ENCODE data around the gene CD4.

The CD4 gene

GRCh38 chr12:6816598-6816997 lies 27.3 kb downstream of the CD4 start:
- no peak for DNase-seq (ENCODE audit: low read depth)

GRCh38 chr12:6817098-6817497 lies 27.8 kb downstream of the CD4 start:
- no peak for DNase-seq (ENCODE audit: low read depth)

- no peak for DNase-seq (ENCODE audit: low read depth)
Observed at GRCh38 chr12:6817662-6818157, 28.4 kb downstream of the CD4 start.

GRCh38 chr12:6818222-6818621 lies 28.9 kb downstream of the CD4 start:
- DNase-seq (ENCODE audit: low read depth): no peak

- no peak for DNase-seq (ENCODE audit: low read depth)
Observed at GRCh38 chr12:6818645-6819044, 29.3 kb downstream of the CD4 start.

GRCh38 chr12:6819106-6820030 lies 30.0 kb downstream of the CD4 start:
- DNase-seq (ENCODE audit: low read depth): no peak

GRCh38 chr12:6820166-6820565 lies 30.8 kb downstream of the CD4 start:
- no peak for DNase-seq (ENCODE audit: low read depth)

- no peak for DNase-seq (ENCODE audit: low read depth)
Observed at GRCh38 chr12:6821591-6822425, 32.5 kb downstream of the CD4 start, which contains the start of gene GPR162. Gene GPR162, plus strand, starts transcription at chr12:6821821. Its CDS starts 2,078 bp downstream, at chr12:6823899.

GRCh38 chr12:6822426-6823135 lies 33.3 kb downstream of the CD4 start:
- DNase-seq (ENCODE audit: low read depth): no peak

GRCh38 chr12:6823182-6824084 lies 34.1 kb downstream of the CD4 start:
- DNase-seq (ENCODE audit: low read depth): no peak

GRCh38 chr12:6824085-6824775 lies 34.9 kb downstream of the CD4 start:
- no peak for DNase-seq (ENCODE audit: low read depth)

- DNase-seq (ENCODE audit: low read depth): no peak
Observed at GRCh38 chr12:6824901-6825381, 35.6 kb downstream of the CD4 start.

GRCh38 chr12:6825398-6826124 lies 36.2 kb downstream of the CD4 start:
- peak; percentile 73 for DNase-seq (ENCODE audit: low read depth)

- no peak for DNase-seq (ENCODE audit: low read depth)
Observed at GRCh38 chr12:6826125-6826733, 36.9 kb downstream of the CD4 start.

- no peak for DNase-seq (ENCODE audit: low read depth)
Observed at GRCh38 chr12:6826734-6827436, 37.6 kb downstream of the CD4 start.

GRCh38 chr12:6827437-6827911 lies 38.1 kb downstream of the CD4 start:
- no peak for DNase-seq (ENCODE audit: low read depth)

GRCh38 chr12:6827982-6828780 lies 38.9 kb downstream of the CD4 start, which contains the start of gene P3H3:
Gene P3H3, plus strand, starts transcription at chr12:6828407. Its CDS starts 34 bp downstream, at chr12:6828441.
- DNase-seq (ENCODE audit: low read depth): no peak
